Adrenal gland (tissue), 5 donors: ENCODE data around the gene FAM180A.
"Not testable (repeated sequence)": the region's sequence is repeated elsewhere in the genome, so short reads cannot be mapped to it uniquely, and the experiment has no call there.

Source experiments
- CTCF ChIP-seq, 6 experiments: fragments of 450-650 bp in 4 of 6; fragments of 200-600 bp in 2 of 6; sonication (generic) in 1 of 6; IDR thresholded peaks; 1 replicate in 5 of 6; 2 replicates in 1 of 6; pipeline versions ENCODE4 v1.5.1 to v1.8.0; 2016 to 2021; ENCODE audit warnings: antibody characterized with exemption in 6 of 6, mild to moderate bottlenecking in 2 of 6, moderate library complexity in 1 of 6
- POLR2A ChIP-seq, 2 donors: fragments of 450-650 bp; IDR thresholded peaks; one replicate each; pipeline ENCODE4 v1.6.1; 2017; ENCODE audit warnings: antibody characterized with exemption in 2 of 2, mild to moderate bottlenecking in 2 of 2, moderate library complexity in 1 of 2
- donor health status: DM: no; HTN: no; CAD: no.

- TF ChIP-seq CTCF, POLR2A (IDR thresholded peaks at IDR 0.05): not testable (repeated sequence)
Measured at GRCh38 chr7:135692606-135693005, 56.0 kb downstream of the FAM180A start.
